ENCODE results near the gene NRDC. TPM values are rescaled to one million over a fixed set of nuclear protein-coding genes. Genes with fewer than 3 reads are reported as not detected.

Gene NRDC
- total RNA-seq, 4 donors from 2014 or later: 77.0 to 103 (median 77.6) TPM

GRCh38 chr1:51753969-51754368 is 124.6 kb downstream of the NRDC start:
- ATAC-seq (ENCODE audit: low FRiP score): no peak
- TF ChIP-seq CTCF (IDR thresholded peaks at IDR 0.05): no peak
- no peak for DNase-seq (ENCODE audit: low spot score)

GRCh38 chr1:51752073-51752948 is 126.2 kb downstream of the NRDC start:
- no peak for TF ChIP-seq CTCF (IDR thresholded peaks at IDR 0.05)
- ATAC-seq (ENCODE audit: low FRiP score): no peak

GRCh38 chr1:51750729-51751128 is 127.8 kb downstream of the NRDC start:
- no peak for TF ChIP-seq CTCF (IDR thresholded peaks at IDR 0.05)
- DNase-seq (ENCODE audit: low spot score) (no peak), ATAC-seq (ENCODE audit: low FRiP score) (no peak)

More at GRCh38 chr1:51752073-51752948, 126.2 kb downstream of the NRDC start:
- DNase-seq (ENCODE audit: low spot score): no peak

GRCh38 chr1:51750218-51750617 is 128.3 kb downstream of the NRDC start:
- TF ChIP-seq CTCF (IDR thresholded peaks at IDR 0.05): no peak
- DNase-seq (ENCODE audit: low spot score) (no peak), ATAC-seq (ENCODE audit: low FRiP score) (no peak)

- DNase-seq (ENCODE audit: low spot score) (no peak), ATAC-seq (ENCODE audit: low FRiP score) (no peak)
- TF ChIP-seq CTCF (IDR thresholded peaks at IDR 0.05): no peak
Measured at GRCh38 chr1:51749151-51749550, 129.4 kb downstream of the NRDC start.

GRCh38 chr1:51745304-51745570 is 133.3 kb downstream of the NRDC start:
- DNase-seq (ENCODE audit: low spot score): no peak
- TF ChIP-seq CTCF (IDR thresholded peaks at IDR 0.05): no peak
- no peak for ATAC-seq (ENCODE audit: low FRiP score)

All from omental fat pad (tissue), 4 donors.